SK-N-SH (cell line): ENCODE data around the gene CTSE. TPM values are rescaled to one million over a fixed set of nuclear protein-coding genes. Genes with fewer than 3 reads are reported as not detected.

Experiments used
- CTCF ChIA-PET: fragments of 300-600, 350-600 bp; formaldehyde crosslinking; extraction: SDS; loops from one replicate; lab custom pipeline; 2021; lab: Yijun Ruan, JAX
- POLR2A ChIA-PET: fragments of 350-600 bp; sonication (Branson Sonifier 250); formaldehyde crosslinking; extraction: SDS; loops from one replicate; lab custom pipeline; 2020; ENCODE audit warnings: antibody characterized with exemption, inconsistent platforms; lab: Yijun Ruan, JAX
- DNase-seq: peaks from one replicate; pipeline ENCODE4 v3.0.0; 2012
- H2AFZ ChIP-seq: fragments of 200-600 bp; sonication (generic); 2 replicates; pipeline ENCODE4 v1.8.1; 2016; ENCODE audit warnings: antibody characterized with exemption, mild to moderate bottlenecking, low read depth
- H3F3A ChIP-seq: fragments of 200-600 bp; sonication (generic); replicated peaks from 2 replicates; pipeline ENCODE3; 2016; ENCODE audit warnings: antibody characterized with exemption, mild to moderate bottlenecking; ENCODE audit not compliant: insufficient read depth
- H3K27ac ChIP-seq, 2 experiments: fragments of 200-500 bp in 1 of 2; fragments of 200-600 bp in 1 of 2; sonication (Bioruptor generic) in 1 of 2; sonication (generic), shearing (Covaris generic) in 1 of 2; 2 replicates each; pipeline versions ENCODE4 v1.5.1 to v1.6.1; 2014 to 2016; ENCODE audit warnings: low read depth in 2 of 2, inconsistent platforms in 1 of 2, low read length in 1 of 2, mild to moderate bottlenecking in 1 of 2, mixed read lengths in 1 of 2
- H3K27me3 ChIP-seq: fragments of 200-600 bp; sonication (generic), shearing (Covaris generic); 2 replicates; pipeline ENCODE4 v1.6.1; 2016; ENCODE audit warnings: mixed run types; ENCODE audit not compliant: insufficient read depth
- H3K36me3 ChIP-seq, 2 experiments: fragments of 200-500 bp in 1 of 2; fragments of 200-600 bp in 1 of 2; sonication (Bioruptor generic) in 1 of 2; sonication (generic) in 1 of 2; replicated peaks in 1 of 2; 2 replicates each; pipeline versions ENCODE3 to v1.5.1; 2014 to 2016; ENCODE audit warnings: low read length in 1 of 2, mild to moderate bottlenecking in 1 of 2; ENCODE audit not compliant: insufficient read depth in 2 of 2, control insufficient read depth in 1 of 2
- H3K4me1 ChIP-seq, 2 experiments: fragments of 200-500 bp in 1 of 2; fragments of 200-600 bp in 1 of 2; sonication (Bioruptor generic) in 1 of 2; sonication (generic), shearing (Covaris generic) in 1 of 2; 2 replicates each; pipeline versions ENCODE4 v1.5.1 to v1.6.1; 2014 to 2016; ENCODE audit warnings: low read depth in 1 of 2, low read length in 1 of 2, mixed run types in 1 of 2; ENCODE audit not compliant: insufficient read depth in 2 of 2, control insufficient read depth in 1 of 2
- H3K4me2 ChIP-seq: fragments of 200-600 bp; sonication (generic), shearing (Covaris generic); 2 replicates; pipeline ENCODE4 v1.6.1; 2017; ENCODE audit warnings: mixed run types
- H3K4me3 ChIP-seq, 2 experiments: fragments of 200-500 bp in 1 of 2; fragments of 200-600 bp in 1 of 2; sonication (Bioruptor generic) in 1 of 2; sonication (generic), shearing (Covaris generic) in 1 of 2; 2 replicates each; pipeline versions ENCODE4 v1.5.1 to v1.8.1; 2014 to 2016; ENCODE audit warnings: low read depth in 2 of 2, inconsistent platforms in 1 of 2, low read length in 1 of 2, mild to moderate bottlenecking in 1 of 2, mixed read lengths in 1 of 2, moderate library complexity in 1 of 2
- H3K79me2 ChIP-seq: fragments of 200-600 bp; sonication (generic); 2 replicates; pipeline ENCODE4 v1.8.1; 2017; ENCODE audit warnings: mild to moderate bottlenecking; ENCODE audit not compliant: insufficient read depth
- H3K9ac ChIP-seq: fragments of 200-600 bp; sonication (generic); 2 replicates; pipeline ENCODE4 v1.6.1; 2017; ENCODE audit warnings: mixed run types
- H3K9me2 ChIP-seq: fragments of 200-600 bp; sonication (generic); 2 replicates; pipeline ENCODE4 v1.6.1; 2017; ENCODE audit warnings: mixed run types
- H3K9me3 ChIP-seq: fragments of 200-600 bp; sonication (generic); 2 replicates; pipeline ENCODE4 v1.6.1; 2017; ENCODE audit warnings: mixed run types, mild to moderate bottlenecking, moderate library complexity
- H4K20me1 ChIP-seq: fragments of 200-600 bp; sonication (generic); 2 replicates; pipeline ENCODE4 v1.6.1; 2017; ENCODE audit warnings: mild to moderate bottlenecking, mixed run types; ENCODE audit not compliant: insufficient read depth
- CHD2 ChIP-seq: fragments of 150-350 bp; IDR thresholded peaks from 2 replicates; pipeline ENCODE4 v1.6.1; 2018; ENCODE audit warnings: low read length; ENCODE audit not compliant: partially characterized antibody
- EP300 ChIP-seq, 2 experiments: IDR thresholded peaks; 2 replicates each; pipeline versions ENCODE4 v1.4.0 to v1.6.1; 2012; ENCODE audit warnings: borderline replicate concordance in 1 of 2, low read depth in 1 of 2, low read length in 1 of 2
- FOSL2 ChIP-seq: IDR thresholded peaks from 2 replicates; pipeline ENCODE4 v1.4.0; 2012; ENCODE audit warnings: low read depth, mild to moderate bottlenecking, moderate library complexity, borderline replicate concordance
- FOXJ3 ChIP-seq: sonication (generic); formaldehyde crosslinking; IDR thresholded peaks from 2 replicates; pipeline ENCODE4 v1.5.1; 2020; ENCODE audit warnings: mild to moderate bottlenecking, missing genetic modification reagents
- GABPA ChIP-seq: IDR thresholded peaks from 2 replicates; pipeline ENCODE4 v1.4.0; 2012; ENCODE audit warnings: low read depth, mild to moderate bottlenecking
- MEF2A ChIP-seq: IDR thresholded peaks from 2 replicates; pipeline ENCODE4 v1.4.0; 2012; ENCODE audit warnings: low read depth, borderline replicate concordance
- MXI1 ChIP-seq: IDR thresholded peaks from 2 replicates; pipeline ENCODE4 v1.6.1; 2012; ENCODE audit warnings: mild to moderate bottlenecking, low read depth, low read length, improper control_type of control experiment
- NFIC ChIP-seq: IDR thresholded peaks from 2 replicates; pipeline ENCODE4 v1.4.0; 2012; ENCODE audit warnings: borderline replicate concordance
- NRF1 ChIP-seq: IDR thresholded peaks from 2 replicates; pipeline ENCODE4 v1.6.1; 2012; ENCODE audit warnings: low read depth, mild to moderate bottlenecking, low read length
- RAD21 ChIP-seq: IDR thresholded peaks from 2 replicates; pipeline ENCODE4 v1.6.1; 2012; ENCODE audit warnings: mild to moderate bottlenecking, low read length
- RFX5 ChIP-seq: IDR thresholded peaks from 2 replicates; pipeline ENCODE4 v1.6.1; 2012; ENCODE audit warnings: mild to moderate bottlenecking, improper control_type of control experiment, low read length
- RXRA ChIP-seq: IDR thresholded peaks from 2 replicates; pipeline ENCODE4 v1.4.0; 2012; ENCODE audit warnings: low read depth, mild to moderate bottlenecking, borderline replicate concordance
- SIN3A ChIP-seq: IDR thresholded peaks from 2 replicates; pipeline ENCODE4 v1.6.1; 2012; ENCODE audit warnings: low read depth, mild to moderate bottlenecking, low read length, moderate library complexity, borderline replicate concordance
- SMC3 ChIP-seq: IDR thresholded peaks from 2 replicates; pipeline ENCODE4 v1.6.1; 2012; ENCODE audit warnings: low read depth, low read length, improper control_type of control experiment
- TAF1 ChIP-seq: IDR thresholded peaks from 2 replicates; pipeline ENCODE4 v1.6.1; 2012; ENCODE audit warnings: low read depth, mild to moderate bottlenecking, low read length, moderate library complexity, borderline replicate concordance
- YY1 ChIP-seq: IDR thresholded peaks from 2 replicates; pipeline ENCODE4 v1.4.0; 2012; ENCODE audit warnings: low read depth, mild to moderate bottlenecking
- WGBS: methylation state at CpG from one replicate; pipeline ENCODE4 v1.1.6; 2017; ENCODE audit warnings: low lambda C conversion rate; 5-methylcytosine and 5-hydroxymethylcytosine counted together
- polyA plus RNA-seq, 3 experiments: library from polyadenylated mRNA; depleted of rRNA; stranded (reverse); fragments of >200 nt; gene quantifications; 2 replicates each; pipeline ENCODE4 v1.2.3, GENCODE V29; 2012
- TF ChIP-seq, protein P1 (sequence below): fragments of 150-350 bp; IDR thresholded peaks from 2 replicates; pipeline ENCODE4 v1.6.1; 2016; ENCODE audit warnings: mild to moderate bottlenecking, low read depth, low read length
- TF ChIP-seq, protein P2 (sequence below): IDR thresholded peaks from 2 replicates; pipeline ENCODE4 v1.4.0; 2012; ENCODE audit warnings: low read depth, borderline replicate concordance
- TF ChIP-seq, protein P3 (sequence below): fragments of 200-600 bp; sonication (generic); IDR thresholded peaks from 2 replicates; pipeline ENCODE4 v1.6.1; 2017; ENCODE audit warnings: antibody characterized with exemption, mild to moderate bottlenecking, moderate library complexity
- TF ChIP-seq, protein P4 (sequence below): fragments of 150-350 bp; IDR thresholded peaks from 2 replicates; pipeline ENCODE4 v1.6.1; 2017; ENCODE audit warnings: antibody characterized with exemption, low read length, low read depth, borderline replicate concordance

CTSE gene
- polyA plus RNA-seq, 1 of the 3 experiments (the other 2 are of a cell fraction): not detected

DNA sequence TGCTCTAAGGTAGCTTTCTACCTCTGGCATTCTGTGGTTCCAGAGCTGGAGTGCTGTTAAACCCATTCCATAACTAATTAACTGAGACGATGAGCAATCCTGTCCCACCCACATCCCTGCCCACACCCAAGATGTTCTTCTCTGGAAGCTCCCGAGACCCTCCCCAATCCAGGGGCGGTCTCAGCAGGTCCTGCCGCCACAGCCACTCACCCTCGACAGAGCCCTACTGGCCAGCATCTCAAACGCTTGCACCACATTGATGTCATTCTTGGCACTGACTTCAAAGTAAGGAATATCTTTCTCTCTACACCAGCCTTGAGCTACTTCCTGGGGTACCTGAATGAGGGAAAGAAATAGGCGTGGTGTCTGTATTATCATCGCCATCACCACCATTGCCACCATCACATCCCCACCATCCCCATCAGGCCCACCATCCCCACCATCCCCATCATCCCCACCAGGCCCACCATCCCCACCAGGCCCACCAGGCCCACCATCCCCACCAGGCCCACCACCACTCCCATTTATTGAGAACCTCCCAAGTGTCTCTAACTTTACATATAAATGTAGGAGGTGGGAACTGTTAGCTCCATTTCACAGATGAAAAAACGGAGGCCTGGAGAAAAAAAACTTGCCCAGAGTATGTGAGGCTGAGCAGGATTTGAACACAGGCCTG, 38.2 kb downstream of the CTSE start:
- Histone ChIP-seq H4K20me1 (no peaks in the 10 kb centered on the region), H2AFZ (no peak overlapping the region), H3K36me3 (no peaks in the 10 kb centered on the region), H3K4me3 (no peak overlapping the region), H3K79me2 (no peaks in the 10 kb centered on the region), H3K9me3 (no peaks in the 10 kb centered on the region), H3K27me3 (no peaks in the 10 kb centered on the region; the same call in 1 of the 2 replicates), H3K4me2 (no peak overlapping the region), H3F3A (no peaks in the 10 kb centered on the region), H3K4me1 (peaks cover 0 to 1% of the 10 kb centered on the region in 2 experiments; a peak in 1 of 4 replicates), H3K9me2 (no peaks in the 10 kb centered on the region), H3K9ac (no peak overlapping the region), H3K27ac (no peak overlapping the region)
- DNase-seq: no peak
- WGBS: 84% methylated on average over 8 of the region's 9 CpGs
- ChIA-PET POLR2A (no interaction called here), CTCF (interaction anchor here (1.2 to 12.5 kb wide), 5 partner anchors 8 to 193 kb away, joined by 3 to 366 read pairs (median 56); no protein-coding TSS in a partner anchor)
- TF ChIP-seq EP300 (IDR thresholded peaks at IDR 0.05; ENCODE audit: borderline replicate concordance in 1 of 2, low read depth in 1 of 2, low read length in 1 of 2) (no peak), TAF1 (no peak), RFX5 (no peak), RXRA (no peak), SIN3A (no peak), SMC3 (no peak), YY1 (no peak)
- TF ChIP-seq, protein P1, sequence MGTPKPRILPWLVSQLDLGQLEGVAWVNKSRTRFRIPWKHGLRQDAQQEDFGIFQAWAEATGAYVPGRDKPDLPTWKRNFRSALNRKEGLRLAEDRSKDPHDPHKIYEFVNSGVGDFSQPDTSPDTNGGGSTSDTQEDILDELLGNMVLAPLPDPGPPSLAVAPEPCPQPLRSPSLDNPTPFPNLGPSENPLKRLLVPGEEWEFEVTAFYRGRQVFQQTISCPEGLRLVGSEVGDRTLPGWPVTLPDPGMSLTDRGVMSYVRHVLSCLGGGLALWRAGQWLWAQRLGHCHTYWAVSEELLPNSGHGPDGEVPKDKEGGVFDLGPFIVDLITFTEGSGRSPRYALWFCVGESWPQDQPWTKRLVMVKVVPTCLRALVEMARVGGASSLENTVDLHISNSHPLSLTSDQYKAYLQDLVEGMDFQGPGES: no peak

DNA sequence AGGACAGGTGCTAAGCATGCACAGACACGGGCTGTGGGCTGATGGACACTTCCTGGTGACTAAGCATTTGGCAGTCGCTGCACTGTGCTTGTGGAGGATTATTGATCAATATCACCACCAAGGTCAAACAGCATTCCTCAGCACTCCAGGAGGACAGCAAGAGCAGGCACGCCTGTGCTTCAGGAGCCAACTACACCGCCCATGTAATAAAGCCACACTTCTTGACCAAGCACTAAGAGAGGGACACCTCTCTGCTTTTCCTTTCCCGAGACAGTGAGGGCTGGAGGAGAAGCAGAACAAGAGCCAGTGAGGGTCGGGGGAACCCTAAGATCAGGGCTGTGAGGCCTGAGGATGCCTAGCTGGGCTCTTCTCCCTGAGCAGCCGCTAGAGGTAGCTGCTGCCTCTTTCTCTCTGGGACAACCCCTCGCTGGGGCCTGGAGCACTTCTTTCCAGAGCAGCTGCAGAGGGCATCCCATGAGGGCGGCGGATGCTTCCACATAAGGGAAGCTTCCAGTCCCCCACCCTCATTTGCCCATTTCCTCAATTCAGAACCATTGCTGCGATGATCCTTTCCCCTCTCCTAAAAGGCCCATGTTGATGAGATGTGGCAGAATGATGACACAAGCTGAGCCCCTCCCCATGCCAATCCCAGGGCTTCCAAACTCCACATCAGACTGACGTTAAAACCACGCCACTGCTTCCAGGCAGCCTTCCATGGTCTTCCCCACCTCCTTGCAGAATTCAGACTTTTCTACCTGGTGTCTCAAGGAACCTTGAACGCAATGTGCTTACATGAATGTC, 39.6 kb downstream of the CTSE start:
- Histone ChIP-seq H3K4me2 (no peak overlapping the region), H3K27ac (no peak overlapping the region), H3K4me1 (peaks cover 0 to 10% of the 10 kb centered on the region in 2 experiments; a peak in 1 of 4 replicates), H3K36me3 (no peaks in the 10 kb centered on the region), H3F3A (no peaks in the 10 kb centered on the region), H2AFZ (no peak overlapping the region), H3K9me2 (no peaks in the 10 kb centered on the region), H3K9me3 (no peaks in the 10 kb centered on the region), H3K9ac (no peak overlapping the region), H3K4me3 (no peak overlapping the region; a peak in 1 of 4 replicates), H3K79me2 (no peaks in the 10 kb centered on the region), H4K20me1 (no peaks in the 10 kb centered on the region), H3K27me3 (no peaks in the 10 kb centered on the region)
- CTCF ChIA-PET: interaction anchor here (0.6 to 12.5 kb wide), 30 partner anchors 8 to 325 kb away, joined by 3 to 366 read pairs (median 4); partner anchors contain the start of genes CTSE and SLC26A9
- peak; percentile 74 for DNase-seq
- WGBS: 39% methylated on average over 14 of the region's 14 CpGs
- POLR2A ChIA-PET: no interaction called here
- TF ChIP-seq MXI1 (no peak), FOXJ3 (CRISPR knock-in tag) (no peak), RFX5 (no peak), SMC3 (peak; percentile 68), NFIC (no peak), RAD21 (peak; percentile 78), GABPA (no peak), CHD2 (no peak), NRF1 (no peak), MEF2A (no peak), FOSL2 (no peak)
- TF ChIP-seq, protein P2, sequence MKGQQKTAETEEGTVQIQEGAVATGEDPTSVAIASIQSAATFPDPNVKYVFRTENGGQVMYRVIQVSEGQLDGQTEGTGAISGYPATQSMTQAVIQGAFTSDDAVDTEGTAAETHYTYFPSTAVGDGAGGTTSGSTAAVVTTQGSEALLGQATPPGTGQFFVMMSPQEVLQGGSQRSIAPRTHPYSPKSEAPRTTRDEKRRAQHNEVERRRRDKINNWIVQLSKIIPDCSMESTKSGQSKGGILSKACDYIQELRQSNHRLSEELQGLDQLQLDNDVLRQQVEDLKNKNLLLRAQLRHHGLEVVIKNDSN: no peak
- TF ChIP-seq, protein P3, sequence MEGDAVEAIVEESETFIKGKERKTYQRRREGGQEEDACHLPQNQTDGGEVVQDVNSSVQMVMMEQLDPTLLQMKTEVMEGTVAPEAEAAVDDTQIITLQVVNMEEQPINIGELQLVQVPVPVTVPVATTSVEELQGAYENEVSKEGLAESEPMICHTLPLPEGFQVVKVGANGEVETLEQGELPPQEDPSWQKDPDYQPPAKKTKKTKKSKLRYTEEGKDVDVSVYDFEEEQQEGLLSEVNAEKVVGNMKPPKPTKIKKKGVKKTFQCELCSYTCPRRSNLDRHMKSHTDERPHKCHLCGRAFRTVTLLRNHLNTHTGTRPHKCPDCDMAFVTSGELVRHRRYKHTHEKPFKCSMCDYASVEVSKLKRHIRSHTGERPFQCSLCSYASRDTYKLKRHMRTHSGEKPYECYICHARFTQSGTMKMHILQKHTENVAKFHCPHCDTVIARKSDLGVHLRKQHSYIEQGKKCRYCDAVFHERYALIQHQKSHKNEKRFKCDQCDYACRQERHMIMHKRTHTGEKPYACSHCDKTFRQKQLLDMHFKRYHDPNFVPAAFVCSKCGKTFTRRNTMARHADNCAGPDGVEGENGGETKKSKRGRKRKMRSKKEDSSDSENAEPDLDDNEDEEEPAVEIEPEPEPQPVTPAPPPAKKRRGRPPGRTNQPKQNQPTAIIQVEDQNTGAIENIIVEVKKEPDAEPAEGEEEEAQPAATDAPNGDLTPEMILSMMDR: peak; percentile 78
- TF ChIP-seq, protein P4, sequence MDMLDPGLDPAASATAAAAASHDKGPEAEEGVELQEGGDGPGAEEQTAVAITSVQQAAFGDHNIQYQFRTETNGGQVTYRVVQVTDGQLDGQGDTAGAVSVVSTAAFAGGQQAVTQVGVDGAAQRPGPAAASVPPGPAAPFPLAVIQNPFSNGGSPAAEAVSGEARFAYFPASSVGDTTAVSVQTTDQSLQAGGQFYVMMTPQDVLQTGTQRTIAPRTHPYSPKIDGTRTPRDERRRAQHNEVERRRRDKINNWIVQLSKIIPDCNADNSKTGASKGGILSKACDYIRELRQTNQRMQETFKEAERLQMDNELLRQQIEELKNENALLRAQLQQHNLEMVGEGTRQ: no peak
